ENCODE data around the gene PAQR4.

DNA sequence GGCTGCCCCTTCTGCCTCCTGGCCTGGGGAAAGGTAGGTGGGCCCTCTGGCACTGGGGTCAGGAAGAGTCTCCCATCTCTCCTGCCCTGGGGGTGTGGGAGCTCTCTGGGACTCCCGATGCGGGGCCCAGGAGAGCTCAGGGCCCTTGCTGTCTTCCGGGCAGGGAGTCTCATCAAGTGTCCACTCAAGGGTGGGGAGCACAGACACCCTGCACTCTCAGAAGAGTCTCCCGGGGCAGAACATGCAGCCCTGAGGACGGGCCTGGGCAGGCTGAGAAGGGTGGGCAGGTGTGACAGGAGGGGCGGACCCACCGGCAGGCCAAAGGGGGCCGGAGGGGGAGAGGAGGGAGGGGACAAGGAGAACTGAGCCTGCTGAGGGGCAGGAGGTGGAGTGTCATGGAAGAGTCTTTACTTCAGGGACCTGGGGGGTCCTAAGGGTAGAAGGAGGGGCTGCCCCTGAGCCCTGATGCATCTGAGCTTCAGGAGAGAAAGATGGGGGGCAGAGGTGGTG lies 19.5 kb downstream of the PAQR4 start:
- TF ChIP-seq POLR2A (IDR thresholded peaks at IDR 0.05) (no peak), EP300 (IDR thresholded peaks at IDR 0.05) (no peak), POLR2AphosphoS5 (IDR thresholded peaks at IDR 0.05) (no peak)
- TF ChIP-seq, protein P1, sequence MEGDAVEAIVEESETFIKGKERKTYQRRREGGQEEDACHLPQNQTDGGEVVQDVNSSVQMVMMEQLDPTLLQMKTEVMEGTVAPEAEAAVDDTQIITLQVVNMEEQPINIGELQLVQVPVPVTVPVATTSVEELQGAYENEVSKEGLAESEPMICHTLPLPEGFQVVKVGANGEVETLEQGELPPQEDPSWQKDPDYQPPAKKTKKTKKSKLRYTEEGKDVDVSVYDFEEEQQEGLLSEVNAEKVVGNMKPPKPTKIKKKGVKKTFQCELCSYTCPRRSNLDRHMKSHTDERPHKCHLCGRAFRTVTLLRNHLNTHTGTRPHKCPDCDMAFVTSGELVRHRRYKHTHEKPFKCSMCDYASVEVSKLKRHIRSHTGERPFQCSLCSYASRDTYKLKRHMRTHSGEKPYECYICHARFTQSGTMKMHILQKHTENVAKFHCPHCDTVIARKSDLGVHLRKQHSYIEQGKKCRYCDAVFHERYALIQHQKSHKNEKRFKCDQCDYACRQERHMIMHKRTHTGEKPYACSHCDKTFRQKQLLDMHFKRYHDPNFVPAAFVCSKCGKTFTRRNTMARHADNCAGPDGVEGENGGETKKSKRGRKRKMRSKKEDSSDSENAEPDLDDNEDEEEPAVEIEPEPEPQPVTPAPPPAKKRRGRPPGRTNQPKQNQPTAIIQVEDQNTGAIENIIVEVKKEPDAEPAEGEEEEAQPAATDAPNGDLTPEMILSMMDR (IDR thresholded peaks at IDR 0.05), result no peak

All from upper lobe of left lung (tissue), 4 donors.